Measurements from ENCODE around the gene KLK3.

Gene KLK3

DNA sequence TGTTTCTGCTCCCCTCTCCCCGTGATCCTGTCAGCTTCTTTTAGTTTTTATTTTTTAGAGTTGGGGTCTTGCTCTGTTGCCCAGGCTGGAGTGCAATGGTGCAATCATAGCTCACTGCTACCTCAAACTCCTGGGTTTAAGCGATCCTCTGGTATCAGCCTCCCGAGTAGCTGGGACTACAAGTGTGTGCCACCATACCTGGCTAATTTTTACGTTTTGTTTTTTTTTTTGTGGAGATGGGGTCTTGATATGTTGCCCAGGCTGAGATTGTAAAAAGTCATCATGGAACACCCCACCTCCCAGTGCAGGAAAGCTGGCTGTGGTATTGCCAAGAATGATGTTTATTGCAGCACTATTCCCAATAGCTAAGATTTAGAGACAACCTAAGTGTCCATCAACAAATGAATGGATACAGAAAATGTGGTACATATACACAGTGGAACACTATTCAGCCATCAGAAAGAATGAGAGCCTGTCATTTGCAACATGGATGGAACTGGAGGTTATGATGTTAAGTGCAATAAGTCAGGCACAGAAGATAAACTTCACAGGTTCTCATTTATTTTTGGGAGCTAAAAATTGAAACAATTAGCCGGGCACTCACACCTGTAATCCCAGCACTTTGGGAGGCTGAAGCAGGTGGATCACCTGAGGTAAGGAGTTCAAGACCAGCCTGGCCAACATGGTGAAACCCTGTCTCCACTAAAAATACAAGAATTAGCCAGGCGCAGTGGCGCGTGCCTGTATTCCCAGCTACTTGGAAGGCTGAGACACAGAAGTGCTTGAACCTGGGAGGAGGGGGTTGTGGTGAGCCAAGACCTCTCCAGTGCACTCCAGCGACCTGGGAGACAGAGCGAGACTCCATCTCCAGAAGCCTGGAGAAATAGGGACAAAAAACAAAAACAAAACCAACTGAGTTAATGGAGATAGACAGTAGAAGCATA lies 14.7 kb upstream of the KLK3 start:
- DNase-seq (ENCODE audit: extremely low spot score), result no peak
- ChIA-PET POLR2A (interaction anchor here (0.6 kb wide), 1 partner anchor 35 kb away, joined by 3 read pairs; no protein-coding TSS in a partner anchor), CTCF (interaction anchor here (0.6 kb wide), 1 partner anchor 76 kb away, joined by 5 read pairs; no protein-coding TSS in a partner anchor)
- TF ChIP-seq FOXM1 (IDR thresholded peaks at IDR 0.05; ENCODE audit: borderline replicate concordance), result no peak
- TF ChIP-seq ELF4 (IDR thresholded peaks at IDR 0.05), result no peak
- no peak for TF ChIP-seq SUZ12 (IDR thresholded peaks at IDR 0.05)
- TF ChIP-seq, protein P1, sequence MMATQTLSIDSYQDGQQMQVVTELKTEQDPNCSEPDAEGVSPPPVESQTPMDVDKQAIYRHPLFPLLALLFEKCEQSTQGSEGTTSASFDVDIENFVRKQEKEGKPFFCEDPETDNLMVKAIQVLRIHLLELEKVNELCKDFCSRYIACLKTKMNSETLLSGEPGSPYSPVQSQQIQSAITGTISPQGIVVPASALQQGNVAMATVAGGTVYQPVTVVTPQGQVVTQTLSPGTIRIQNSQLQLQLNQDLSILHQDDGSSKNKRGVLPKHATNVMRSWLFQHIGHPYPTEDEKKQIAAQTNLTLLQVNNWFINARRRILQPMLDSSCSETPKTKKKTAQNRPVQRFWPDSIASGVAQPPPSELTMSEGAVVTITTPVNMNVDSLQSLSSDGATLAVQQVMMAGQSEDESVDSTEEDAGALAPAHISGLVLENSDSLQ (IDR thresholded peaks at IDR 0.05), result no peak
- no peak for TF ChIP-seq HDGF (IDR thresholded peaks at IDR 0.05; ENCODE audit: borderline replicate concordance)

DNA sequence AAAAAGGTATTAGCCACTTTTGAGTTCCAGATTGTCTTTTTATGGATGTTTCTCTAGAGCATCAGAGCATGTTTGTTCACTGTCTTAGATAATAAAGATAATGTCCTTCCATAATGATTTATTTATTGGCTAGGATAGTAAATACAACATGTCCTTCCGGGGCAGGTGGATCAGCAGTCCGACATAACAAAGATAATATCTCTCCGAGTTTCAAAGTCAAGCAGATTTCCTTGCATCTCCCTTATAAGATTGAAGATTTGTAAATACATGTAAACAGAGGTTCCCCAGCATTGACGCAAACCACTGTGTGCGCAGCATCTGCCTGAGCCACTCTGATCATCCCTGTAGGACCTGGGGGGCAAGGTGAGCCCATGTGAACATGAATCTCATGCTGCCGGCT lies 12.6 kb upstream of the KLK3 start:
- CTCF ChIA-PET, result no interaction called here

DNA sequence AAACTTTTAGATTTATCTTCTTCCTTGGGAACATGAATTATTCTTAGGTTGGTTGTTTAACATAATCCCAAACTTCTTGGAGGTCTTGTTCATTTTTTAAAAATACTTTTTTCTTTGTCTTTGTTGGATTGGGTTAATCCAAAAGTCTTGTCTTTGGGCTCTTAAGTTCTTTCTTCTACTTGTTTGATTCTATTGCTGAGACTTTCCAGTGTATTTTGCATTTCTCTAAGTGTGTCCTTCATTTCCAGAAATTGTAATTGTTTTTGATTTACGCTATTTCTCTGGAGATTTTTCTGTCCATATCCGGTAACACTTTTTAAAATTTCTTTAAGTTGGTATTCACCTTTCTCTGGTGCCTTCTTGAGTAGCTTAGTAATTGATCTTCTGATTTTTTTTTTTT lies 11.5 kb upstream of the KLK3 start:
- POLR2A ChIA-PET, result no interaction called here
- no peak for DNase-seq (ENCODE audit: extremely low spot score)
- CTCF ChIA-PET, result no interaction called here
- TF ChIP-seq FOXA1 (IDR thresholded peaks at IDR 0.05), result no peak
- no peak for TF ChIP-seq ELF4 (IDR thresholded peaks at IDR 0.05)
- TF ChIP-seq SP1 (IDR thresholded peaks at IDR 0.05), result no peak
- no peak for TF ChIP-seq LEF1 (IDR thresholded peaks at IDR 0.05; ENCODE audit: borderline replicate concordance)
- TF ChIP-seq CTBP1 (IDR thresholded peaks at IDR 0.05; ENCODE audit: borderline replicate concordance), result no peak
- no peak for TF ChIP-seq FOXM1 (IDR thresholded peaks at IDR 0.05; ENCODE audit: borderline replicate concordance)
- TF ChIP-seq FOXK2 (IDR thresholded peaks at IDR 0.05), result no peak

More for the DNA sequence above, 12.6 kb upstream of the KLK3 start:
- no peak for TF ChIP-seq SP1 (IDR thresholded peaks at IDR 0.05)
- TF ChIP-seq L3MBTL2 (conservative IDR thresholded peaks at IDR 0.05), result no peak
- no peak for TF ChIP-seq ELF4 (IDR thresholded peaks at IDR 0.05)
- TF ChIP-seq, protein P1 (IDR thresholded peaks at IDR 0.05), result no peak
- TF ChIP-seq FOXK2 (IDR thresholded peaks at IDR 0.05), result no peak
- TF ChIP-seq NFRKB (IDR thresholded peaks at IDR 0.05), result no peak
- no peak for TF ChIP-seq CTBP1 (IDR thresholded peaks at IDR 0.05; ENCODE audit: borderline replicate concordance)
- TF ChIP-seq LEF1 (IDR thresholded peaks at IDR 0.05; ENCODE audit: borderline replicate concordance), result no peak
- TF ChIP-seq ZNF384 (IDR thresholded peaks at IDR 0.05), result no peak
- TF ChIP-seq TARDBP (IDR thresholded peaks at IDR 0.05), result no peak
- no peak for TF ChIP-seq FOXM1 (IDR thresholded peaks at IDR 0.05; ENCODE audit: borderline replicate concordance)
- no peak for TF ChIP-seq BHLHE40 (IDR thresholded peaks at IDR 0.05; ENCODE audit: borderline replicate concordance)
- POLR2A ChIA-PET, result no interaction called here
- no peak for DNase-seq (ENCODE audit: extremely low spot score)

DNA sequence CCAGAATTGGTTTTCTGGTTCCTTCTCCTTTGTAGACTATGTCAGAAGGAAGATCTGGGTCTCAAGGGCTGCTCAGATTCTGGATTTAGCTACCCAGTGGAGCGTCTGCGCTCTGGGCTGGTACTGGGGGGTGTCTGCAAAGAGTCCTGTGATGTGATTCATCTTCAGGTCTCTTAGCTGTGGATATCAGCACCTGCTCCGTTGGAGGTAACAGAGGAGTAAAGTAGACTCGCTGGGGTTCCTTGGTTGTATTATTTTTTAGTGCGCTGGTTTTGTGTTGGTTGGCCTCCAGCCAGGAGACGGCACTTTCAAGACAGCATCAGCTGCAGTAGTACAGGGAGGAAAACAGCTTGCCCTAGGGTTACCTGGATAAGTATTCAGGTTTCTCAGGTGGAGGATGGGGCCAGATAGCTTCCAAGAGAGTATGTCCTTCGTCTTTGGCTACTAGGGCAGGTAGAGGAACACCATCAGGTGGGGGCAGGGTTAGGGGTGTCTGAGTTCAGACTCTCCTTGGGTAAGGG lies 11.0 kb upstream of the KLK3 start:
- no peak for DNase-seq (ENCODE audit: extremely low spot score)
- TF ChIP-seq TARDBP (IDR thresholded peaks at IDR 0.05) (no peak), BHLHE40 (IDR thresholded peaks at IDR 0.05; ENCODE audit: borderline replicate concordance) (no peak), CTBP1 (IDR thresholded peaks at IDR 0.05; ENCODE audit: borderline replicate concordance) (no peak), SUZ12 (IDR thresholded peaks at IDR 0.05) (no peak), FOXK2 (IDR thresholded peaks at IDR 0.05) (no peak), ELF4 (IDR thresholded peaks at IDR 0.05) (no peak), ZNF384 (IDR thresholded peaks at IDR 0.05) (no peak), L3MBTL2 (conservative IDR thresholded peaks at IDR 0.05) (no peak), ARNT (IDR thresholded peaks at IDR 0.05) (no peak), NFRKB (IDR thresholded peaks at IDR 0.05) (no peak), HDGF (IDR thresholded peaks at IDR 0.05; ENCODE audit: borderline replicate concordance) (no peak)

DNA sequence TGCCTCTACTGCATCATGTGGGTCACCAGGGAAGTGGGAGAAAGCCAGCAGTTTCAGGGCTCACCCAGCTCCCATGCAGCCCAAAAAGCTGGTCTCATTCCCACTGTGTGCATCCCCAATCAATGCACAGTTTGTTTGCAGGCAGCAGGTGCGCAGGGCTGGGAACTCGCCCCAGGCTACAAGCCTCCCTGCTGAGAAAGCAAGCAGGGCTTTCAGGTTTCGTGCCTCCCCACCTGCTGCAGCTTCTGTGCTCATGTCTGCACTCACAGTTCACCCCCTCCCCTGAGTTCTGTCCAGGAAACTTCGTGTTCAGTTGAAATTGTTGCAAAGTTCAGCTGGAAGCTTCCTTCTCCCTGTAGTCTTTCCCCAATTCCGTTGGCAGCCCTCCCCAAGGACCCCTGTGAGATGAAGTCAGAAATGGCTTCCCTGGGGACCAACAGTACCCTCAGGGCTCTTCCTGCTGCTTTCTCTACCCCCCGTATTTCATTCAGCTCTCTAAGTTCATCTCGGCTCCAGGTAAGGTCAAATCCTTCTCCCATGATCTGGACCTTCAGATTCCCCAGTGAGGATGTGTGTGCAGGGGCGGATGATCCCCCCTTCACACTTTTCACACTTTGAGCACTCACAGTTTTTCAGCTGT lies 10.3 kb upstream of the KLK3 start:
- ChIA-PET CTCF (no interaction called here), POLR2A (no interaction called here)
- no peak for DNase-seq (ENCODE audit: extremely low spot score)
- no peak for TF ChIP-seq FOXM1 (IDR thresholded peaks at IDR 0.05; ENCODE audit: borderline replicate concordance)
- TF ChIP-seq BHLHE40 (IDR thresholded peaks at IDR 0.05; ENCODE audit: borderline replicate concordance), result no peak
- TF ChIP-seq LEF1 (IDR thresholded peaks at IDR 0.05; ENCODE audit: borderline replicate concordance), result no peak
- TF ChIP-seq, protein P1 (IDR thresholded peaks at IDR 0.05), result no peak
- TF ChIP-seq ELF4 (IDR thresholded peaks at IDR 0.05), result no peak
- no peak for TF ChIP-seq SUZ12 (IDR thresholded peaks at IDR 0.05)
- no peak for TF ChIP-seq SP1 (IDR thresholded peaks at IDR 0.05)

More for the DNA sequence above, 11.0 kb upstream of the KLK3 start:
- ChIA-PET CTCF (no interaction called here), POLR2A (no interaction called here)

DNA sequence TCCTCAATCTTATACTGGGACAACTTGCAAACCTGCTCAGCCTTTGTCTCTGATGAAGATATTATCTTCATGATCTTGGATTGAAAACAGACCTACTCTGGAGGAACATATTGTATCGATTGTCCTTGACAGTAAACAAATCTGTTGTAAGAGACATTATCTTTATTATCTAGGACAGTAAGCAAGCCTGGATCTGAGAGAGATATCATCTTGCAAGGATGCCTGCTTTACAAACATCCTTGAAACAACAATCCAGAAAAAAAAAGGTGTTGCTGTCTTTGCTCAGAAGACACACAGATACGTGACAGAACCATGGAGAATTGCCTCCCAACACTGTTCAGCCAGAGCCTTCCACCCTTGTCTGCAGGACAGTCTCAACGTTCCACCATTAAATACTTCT lies 4.0 kb upstream of the KLK3 start:
- ChIA-PET CTCF (no interaction called here), POLR2A (no interaction called here)
- TF ChIP-seq TARDBP (IDR thresholded peaks at IDR 0.05) (no peak), CTBP1 (IDR thresholded peaks at IDR 0.05; ENCODE audit: borderline replicate concordance) (no peak), ARNT (IDR thresholded peaks at IDR 0.05) (no peak), ZNF384 (IDR thresholded peaks at IDR 0.05) (no peak), HDGF (IDR thresholded peaks at IDR 0.05; ENCODE audit: borderline replicate concordance) (no peak), L3MBTL2 (conservative IDR thresholded peaks at IDR 0.05) (no peak), FOXA1 (IDR thresholded peaks at IDR 0.05) (no peak), LEF1 (IDR thresholded peaks at IDR 0.05; ENCODE audit: borderline replicate concordance) (no peak), BHLHE40 (IDR thresholded peaks at IDR 0.05; ENCODE audit: borderline replicate concordance) (no peak), SP1 (IDR thresholded peaks at IDR 0.05) (no peak), SUZ12 (IDR thresholded peaks at IDR 0.05) (no peak), FOXK2 (IDR thresholded peaks at IDR 0.05) (no peak), FOXM1 (IDR thresholded peaks at IDR 0.05; ENCODE audit: borderline replicate concordance) (no peak), NFRKB (IDR thresholded peaks at IDR 0.05) (no peak), ELF4 (IDR thresholded peaks at IDR 0.05) (no peak)
- TF ChIP-seq, protein P1 (IDR thresholded peaks at IDR 0.05), result no peak
- no peak for DNase-seq (ENCODE audit: extremely low spot score)
